GM23248 (cell line): Measurements from ENCODE around the gene SIGLEC5. TPM values are rescaled to one million over a fixed set of nuclear protein-coding genes. Genes with fewer than 3 reads are reported as not detected.

ENCODE experiments used
- DNase-seq: peaks from one replicate; pipeline ENCODE4 v3.0.0-alpha.2; 2015
- H2AFZ ChIP-seq: fragments of 200-600 bp; sonication (generic); 2 replicates; pipeline ENCODE4 v1.6.1; 2016; ENCODE audit warnings: antibody characterized with exemption
- H3F3A ChIP-seq: fragments of 200-600 bp; sonication (generic); 2 replicates; pipeline ENCODE4 v1.6.1; 2016; ENCODE audit warnings: mild to moderate bottlenecking, antibody characterized with exemption, mixed run types; ENCODE audit not compliant: insufficient read depth
- H3K27ac ChIP-seq: fragments of 200-600 bp; sonication (generic); 2 replicates; pipeline ENCODE4 v1.5.1; 2016; ENCODE audit warnings: mild to moderate bottlenecking
- H3K27me3 ChIP-seq: fragments of 200-600 bp; sonication (generic); replicated peaks from 2 replicates; pipeline ENCODE4 v1.6.1; 2016; ENCODE audit warnings: mild to moderate bottlenecking; ENCODE audit not compliant: insufficient read depth
- H3K36me3 ChIP-seq: fragments of 200-600 bp; sonication (generic); 2 replicates; pipeline ENCODE4 v1.6.1; 2016; ENCODE audit warnings: low read depth, mild to moderate bottlenecking
- H3K4me1 ChIP-seq: fragments of 200-600 bp; sonication (generic); 2 replicates; pipeline ENCODE4 v1.6.1; 2016; ENCODE audit warnings: mild to moderate bottlenecking; ENCODE audit not compliant: insufficient read depth
- H3K4me2 ChIP-seq: fragments of 200-600 bp; sonication (generic); one replicate; pipeline ENCODE4 v1.6.1; 2016; ENCODE audit warnings: mild to moderate bottlenecking; ENCODE audit not compliant: unreplicated experiment
- H3K4me3 ChIP-seq: fragments of 200-600 bp; sonication (generic); 2 replicates; pipeline ENCODE4 v1.5.1; 2016; ENCODE audit warnings: mild to moderate bottlenecking
- H3K79me2 ChIP-seq: fragments of 200-600 bp; sonication (generic); 2 replicates; pipeline ENCODE4 v1.6.1; 2016; ENCODE audit warnings: mild to moderate bottlenecking; ENCODE audit not compliant: insufficient read depth
- H3K9ac ChIP-seq: fragments of 200-600 bp; sonication (generic); 2 replicates; pipeline ENCODE4 v1.6.1; 2016; ENCODE audit warnings: mild to moderate bottlenecking
- H3K9me2 ChIP-seq: fragments of 200-600 bp; sonication (generic); 2 replicates; pipeline ENCODE4 v1.6.1; 2016; ENCODE audit warnings: mixed run types, mild to moderate bottlenecking, moderate library complexity; ENCODE audit not compliant: insufficient read depth
- H3K9me3 ChIP-seq: fragments of 200-600 bp; sonication (generic); one replicate; pipeline ENCODE4 v1.6.1; 2017; ENCODE audit warnings: low read depth
- H4K20me1 ChIP-seq: fragments of 200-600 bp; sonication (generic); 2 replicates; pipeline ENCODE4 v1.6.0; 2016; ENCODE audit not compliant: insufficient read depth
- EZH2 ChIP-seq: fragments of 200-600 bp; sonication (generic); IDR thresholded peaks from 2 replicates; pipeline ENCODE4 v1.6.1; 2018; ENCODE audit warnings: antibody characterized with exemption, mild to moderate bottlenecking; ENCODE audit not compliant: insufficient read depth, poor library complexity, severe bottlenecking
- EZH2phosphoT487 ChIP-seq: fragments of 200-600 bp; sonication (generic); IDR thresholded peaks from 2 replicates; pipeline ENCODE4 v1.6.1; 2018; ENCODE audit warnings: antibody characterized with exemption, moderate library complexity, mild to moderate bottlenecking, low read depth; ENCODE audit not compliant: insufficient read depth
- WGBS, 2 experiments: methylation state at CpG; one replicate each; pipeline ENCODE4 v1.1.6; 2015 to 2017; ENCODE audit warnings: low lambda C conversion rate in 2 of 2, low coverage in 1 of 2; ENCODE audit errors: missing lambda C conversion rate in 2 of 2; 5-methylcytosine and 5-hydroxymethylcytosine counted together
- in situ Hi-C: fragments of 300-500 bp; cut with MboI; formaldehyde crosslinking; loops from 2 replicates; pipeline ENCODE4 v1.15.0; 2020
- polyA plus RNA-seq: library from polyadenylated mRNA; unstranded; fragments of >200 nt; fragmentation: Nextera tagmentation; extraction: Ambion mirVana; gene quantifications from 2 replicates; pipeline ENCODE4 v1.2.1, GENCODE V29; 2016
- total RNA-seq: library from RNA; depleted of rRNA; stranded (reverse); fragments of >200 nt; shearing (Covaris generic); gene quantifications from 2 replicates; pipeline ENCODE4 v1.2.3, GENCODE V29; 2014

Gene SIGLEC5
- total and polyA plus RNA-seq, 2 experiments from 2014 or later = not detected

DNA sequence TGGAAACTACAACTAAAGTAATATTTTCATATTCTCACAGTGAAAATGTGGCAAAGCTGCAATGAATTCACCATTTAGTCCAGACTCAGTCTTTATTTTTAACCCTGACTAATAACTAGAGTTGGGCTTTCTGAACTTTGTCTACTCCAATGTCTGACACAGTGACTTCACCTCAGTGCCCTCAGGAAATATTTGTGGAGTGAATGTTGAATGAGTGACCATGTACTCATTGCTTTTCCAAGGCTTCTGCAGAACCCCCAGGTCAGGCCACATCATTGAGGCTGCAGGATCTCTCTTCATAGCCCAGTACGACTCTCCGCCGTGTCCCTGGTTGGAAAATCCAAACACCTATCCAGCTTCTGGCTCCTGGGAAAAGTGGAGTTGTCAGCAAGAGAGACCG lies 57.3 kb downstream of the SIGLEC5 start:
- Histone ChIP-seq H3K79me2 (peaks cover 61% of the 10 kb centered on the region), H3K27ac (peak overlapping the region; percentile 88), H3K36me3 (peaks cover 21% of the 10 kb centered on the region), H3K9ac (peak overlapping the region; percentile 86), H3K9me2 (no peaks in the 10 kb centered on the region), H4K20me1 (peaks cover 3% of the 10 kb centered on the region; the same call in 1 of the 2 replicates), H3K9me3 (no peaks in the 10 kb centered on the region), H3K4me1 (peaks cover 22% of the 10 kb centered on the region), H3K4me2 (peak overlapping the region; percentile 88), H3K4me3 (peak overlapping the region; percentile 94), H3F3A (peaks cover 30% of the 10 kb centered on the region), H3K27me3 (no peaks in the 10 kb centered on the region), H2AFZ (no peak overlapping the region)
- 21 to 23% methylated on average over 4 of the region's 4 CpGs for WGBS, 2 experiments
- in situ Hi-C loops = no loop called here
- peak; percentile 91 for DNase-seq
- TF ChIP-seq EZH2phosphoT487 (no peak), EZH2 (no peak)

GRCh38 chr19:51572410-51572809 lies 57.8 kb downstream of the SIGLEC5 start:
- no peaks in the 10 kb centered on the region for H3K9me3 ChIP-seq
- WGBS, 2 experiments = 42 to 45% methylated on average over 3 of the region's 3 CpGs
- H3F3A ChIP-seq = peaks cover 30% of the 10 kb centered on the region
- H2AFZ ChIP-seq = no peak overlapping the region
- H3K36me3 ChIP-seq = peaks cover 21% of the 10 kb centered on the region
- H3K4me1 ChIP-seq = peaks cover 22% of the 10 kb centered on the region
- peak overlapping the region; percentile 88 for H3K27ac ChIP-seq
- TF ChIP-seq EZH2phosphoT487 (no peak), EZH2 (no peak)
- H4K20me1 ChIP-seq = peaks cover 3% of the 10 kb centered on the region; the same call in 1 of the 2 replicates
- H3K9me2 ChIP-seq = no peaks in the 10 kb centered on the region
- in situ Hi-C loops = no loop called here
- H3K9ac ChIP-seq = peak overlapping the region; percentile 86
- H3K4me2 ChIP-seq = peak overlapping the region; percentile 88
- no peaks in the 10 kb centered on the region for H3K27me3 ChIP-seq
- peaks cover 58% of the 10 kb centered on the region for H3K79me2 ChIP-seq
- DNase-seq = peak; percentile 35
- H3K4me3 ChIP-seq = peak overlapping the region; percentile 94

DNA sequence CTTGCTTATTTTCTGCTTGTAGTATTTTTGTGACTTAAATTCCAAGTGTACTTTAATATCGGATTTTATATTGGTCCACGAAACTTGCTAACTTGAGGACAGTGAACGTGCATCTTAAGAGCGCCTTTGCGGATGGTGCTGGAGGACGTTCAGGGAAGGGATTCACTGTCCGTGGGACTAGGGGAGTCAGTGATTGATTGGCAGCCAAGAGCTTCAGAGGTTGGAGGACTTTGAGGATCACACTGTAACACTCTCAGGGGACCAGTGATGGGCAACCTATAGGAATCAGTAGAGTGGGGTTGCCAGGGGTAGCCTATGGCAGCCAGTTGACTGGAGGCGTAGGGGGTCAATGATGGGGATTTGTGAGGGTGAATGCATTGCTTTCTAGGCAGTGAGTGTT lies 58.6 kb downstream of the SIGLEC5 start:
- Histone ChIP-seq H3K4me2 (peak overlapping the region; percentile 88), H3K27ac (peak overlapping the region; percentile 88), H3K36me3 (peaks cover 13% of the 10 kb centered on the region), H2AFZ (peak overlapping the region; percentile 79), H3K9me3 (no peaks in the 10 kb centered on the region), H3F3A (peaks cover 30% of the 10 kb centered on the region), H3K4me3 (peak overlapping the region; percentile 94), H3K9me2 (no peaks in the 10 kb centered on the region), H3K27me3 (no peaks in the 10 kb centered on the region), H4K20me1 (peaks cover 3% of the 10 kb centered on the region; the same call in 1 of the 2 replicates), H3K9ac (peak overlapping the region; percentile 86), H3K79me2 (peaks cover 50% of the 10 kb centered on the region), H3K4me1 (peaks cover 22% of the 10 kb centered on the region)
- DNase-seq = peak; percentile 56
- in situ Hi-C loops = no loop called here
- WGBS, 2 experiments = 2 to 3% methylated on average over 8 of the region's 8 CpGs
- TF ChIP-seq EZH2phosphoT487 (no peak), EZH2 (no peak)

- DNase-seq = peak; percentile 97
- peak within 1 kb of the TSS; percentile 79 for H2AFZ ChIP-seq
- H3K4me3 ChIP-seq = peak within 1 kb of the TSS; percentile 94
- peaks cover 45% of the 10 kb centered on the region for H3K79me2 ChIP-seq
- TF ChIP-seq EZH2 (no peak), EZH2phosphoT487 (no peak)
- H3K4me1 ChIP-seq = peaks cover 22% of the 10 kb centered on the region
- peaks cover 12% of the 10 kb centered on the region for H3K36me3 ChIP-seq
- H3K4me2 ChIP-seq = peak within 1 kb of the TSS; percentile 88
- peaks cover 3% of the 10 kb centered on the region; the same call in 1 of the 2 replicates for H4K20me1 ChIP-seq
- no peaks in the 10 kb centered on the region for H3K27me3 ChIP-seq
- H3K9me2 ChIP-seq = no peaks in the 10 kb centered on the region
- H3F3A ChIP-seq = peaks cover 30% of the 10 kb centered on the region
- peak within 1 kb of the TSS; percentile 88 for H3K27ac ChIP-seq
- WGBS, 2 experiments = 1% methylated on average over 25 to 30 of the region's 30 CpGs
- H3K9ac ChIP-seq = peak within 1 kb of the TSS; percentile 86
- no peaks in the 10 kb centered on the region for H3K9me3 ChIP-seq
- in situ Hi-C loops = no loop called here
Measured at GRCh38 chr19:51570962-51571575, 59.1 kb downstream of the SIGLEC5 start, which contains the start of gene ZNF175. Gene ZNF175 (plus strand): TSS chr19:51571283. CDS start chr19:51573330, 2,047 bp downstream.
